ENCODE data around the gene TM4SF20. TPM values are rescaled to one million over a fixed set of nuclear protein-coding genes. Genes with fewer than 3 reads are reported as not detected.
"Not testable (repeated sequence)": the region's sequence is repeated elsewhere in the genome, so short reads cannot be mapped to it uniquely, and the experiment has no call there.

TM4SF20 gene
- total RNA-seq, 6 experiments from 2014 or later = not detected

GRCh38 chr2:227365833-227366232 is 13.3 kb downstream of the TM4SF20 start:
- no peak overlapping the region for H3K4me3 ChIP-seq
- intact Hi-C loops (cut with DNase I) = no loop called here
- no peaks in the 10 kb centered on the region for H3K36me3 ChIP-seq
- H3K9me3 ChIP-seq = no peaks in the 10 kb centered on the region
- no peak overlapping the region for H3K27ac ChIP-seq
- H3K27me3 ChIP-seq = no peaks in the 10 kb centered on the region
- 44% methylated on average over 3 of the region's 3 CpGs for WGBS (ENCODE audit: insufficient coverage, low coverage, low lambda C conversion rate, missing lambda C conversion rate)
- DNase-seq = no peak
- no peak for TF ChIP-seq CTCF (IDR thresholded peaks at IDR 0.05)
- TF ChIP-seq POLR2A (IDR thresholded peaks at IDR 0.05) = no peak
- ATAC-seq = no peak
- H3K4me1 ChIP-seq = no peaks in the 10 kb centered on the region

- DNase-seq; H3K4me3 ChIP-seq; H3K4me1 ChIP-seq; H3K27ac ChIP-seq; H3K36me3 ChIP-seq; intact Hi-C loops (cut with DNase I); ATAC-seq; H3K9me3 ChIP-seq; H3K27me3 ChIP-seq: not testable (repeated sequence)
- WGBS (ENCODE audit: insufficient coverage, low coverage, low lambda C conversion rate, missing lambda C conversion rate) = 91% methylated on average over 10 of the region's 11 CpGs
Observed at GRCh38 chr2:227364585-227365263, 14.4 kb downstream of the TM4SF20 start.

GRCh38 chr2:227363756-227364155 is 15.3 kb downstream of the TM4SF20 start:
- TF ChIP-seq POLR2A (IDR thresholded peaks at IDR 0.05) = no peak
- peak in 3 of 4 donors; percentile 5 to 15 (median 15) for TF ChIP-seq CTCF (IDR thresholded peaks at IDR 0.05)
- DNase-seq (no peak), ATAC-seq (no peak)
- Histone ChIP-seq H3K27ac (no peak overlapping the region), H3K9me3 (no peaks in the 10 kb centered on the region), H3K36me3 (peaks cover 0 to 5% (median 0%) of the 10 kb centered on the region in 4 donors), H3K27me3 (no peaks in the 10 kb centered on the region), H3K4me1 (no peaks in the 10 kb centered on the region), H3K4me3 (no peak overlapping the region)
- intact Hi-C loops (cut with DNase I) = no loop called here
- WGBS (ENCODE audit: insufficient coverage, low coverage, low lambda C conversion rate, missing lambda C conversion rate) = 84% methylated on average over 6 of the region's 6 CpGs

- Histone ChIP-seq H3K27ac (no peak overlapping the region), H3K27me3 (no peaks in the 10 kb centered on the region), H3K4me3 (no peak overlapping the region), H3K36me3 (peaks cover 0 to 32% (median 11%) of the 10 kb centered on the region in 4 donors), H3K4me1 (no peaks in the 10 kb centered on the region), H3K9me3 (no peaks in the 10 kb centered on the region)
- 84% methylated on average over 5 of the region's 5 CpGs for WGBS (ENCODE audit: insufficient coverage, low coverage, low lambda C conversion rate, missing lambda C conversion rate)
- TF ChIP-seq POLR2A (IDR thresholded peaks at IDR 0.05) (no peak), CTCF (IDR thresholded peaks at IDR 0.05) (no peak)
- intact Hi-C loops (cut with DNase I) = no loop called here
- DNase-seq (no peak), ATAC-seq (no peak)
Observed at GRCh38 chr2:227360351-227360750, 18.8 kb downstream of the TM4SF20 start.

- no peak for DNase-seq
- 68% methylated on average over 3 of the region's 4 CpGs for WGBS (ENCODE audit: insufficient coverage, low coverage, low lambda C conversion rate, missing lambda C conversion rate)
Observed at GRCh38 chr2:227351639-227352038, 27.5 kb downstream of the TM4SF20 start.

More at GRCh38 chr2:227351639-227352038, 27.5 kb downstream of the TM4SF20 start:
- H3K4me3 ChIP-seq = no peak overlapping the region
- H3K27me3 ChIP-seq = no peaks in the 10 kb centered on the region
- H3K4me1 ChIP-seq = no peaks in the 10 kb centered on the region
- ATAC-seq = no peak
- no peak for TF ChIP-seq CTCF (IDR thresholded peaks at IDR 0.05)
- no peak for TF ChIP-seq POLR2A (IDR thresholded peaks at IDR 0.05)
- intact Hi-C loops (cut with DNase I) = no loop called here
- H3K9me3 ChIP-seq = no peaks in the 10 kb centered on the region
- peaks cover 0 to 10% (median 7%) of the 10 kb centered on the region in 4 donors for H3K36me3 ChIP-seq
- no peak overlapping the region for H3K27ac ChIP-seq
